Tibial nerve (tissue), 3 donors: ENCODE measurements around the gene TTC28.
A peak's percentile ranks its signal among the peaks of the same experiment; 100 is the strongest.

Experiments used
- EP300 ChIP-seq, 2 donors: sonication (generic); formaldehyde crosslinking; IDR thresholded peaks; one replicate each; pipeline ENCODE4 v1.6.1; 2017; ENCODE audit warnings: antibody characterized with exemption in 2 of 2, mild to moderate bottlenecking in 1 of 2
- POLR2A ChIP-seq, 2 donors: fragments of 450-650 bp; IDR thresholded peaks; one replicate each; pipeline ENCODE4 v1.6.1; 2017; ENCODE audit warnings: antibody characterized with exemption in 2 of 2, mild to moderate bottlenecking in 2 of 2, moderate library complexity in 2 of 2

- no peak for TF ChIP-seq POLR2A (IDR thresholded peaks at IDR 0.05)
- TF ChIP-seq EP300 (IDR thresholded peaks at IDR 0.05), result peak in 1 of 2 donors; percentile 34
Observed at GRCh38 chr22:28047740-28048139, 631.9 kb downstream of the TTC28 start.
